ENCODE results near the gene CDH13. TPM values are rescaled to one million over a fixed set of nuclear protein-coding genes. Genes with fewer than 3 reads are reported as not detected.

CDH13 gene
- total RNA-seq, 1 donor from 2014 or later: 2.3 TPM

DNA sequence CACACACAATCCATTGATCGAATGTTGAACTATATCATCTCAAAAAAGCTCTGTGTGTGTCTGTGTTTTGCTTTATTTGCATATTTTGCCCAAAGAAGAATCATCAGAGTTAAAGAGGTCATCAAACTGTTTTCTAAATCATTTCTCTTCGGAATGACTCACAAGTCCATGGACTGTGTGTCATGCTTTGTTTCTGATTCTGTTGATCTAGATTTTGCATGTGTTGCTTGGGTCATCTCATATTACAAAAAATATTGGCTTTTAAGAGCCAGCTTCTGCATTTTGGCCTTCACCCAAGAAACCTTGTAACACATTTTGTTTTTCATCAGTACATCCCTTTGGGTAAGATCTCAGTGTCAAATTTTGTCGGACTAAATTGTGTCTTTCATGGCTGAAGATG, 709.8 kb downstream of the CDH13 start:
- DNase-seq (ENCODE audit: low spot score): no peak
- Mint-ChIP-seq H3K27ac (ENCODE audit: unreplicated experiment) (no peak overlapping the region), H3K27me3 (ENCODE audit: unreplicated experiment) (no peaks in the 10 kb centered on the region), H3K4me1 (ENCODE audit: unreplicated experiment) (peaks cover 16% of the 10 kb centered on the region), H3K9me3 (ENCODE audit: unreplicated experiment) (no peaks in the 10 kb centered on the region), H3K36me3 (ENCODE audit: low read depth, unreplicated experiment) (no peaks in the 10 kb centered on the region), H3K4me3 (ENCODE audit: unreplicated experiment) (no peak overlapping the region)
- TF ChIP-seq, protein P1, sequence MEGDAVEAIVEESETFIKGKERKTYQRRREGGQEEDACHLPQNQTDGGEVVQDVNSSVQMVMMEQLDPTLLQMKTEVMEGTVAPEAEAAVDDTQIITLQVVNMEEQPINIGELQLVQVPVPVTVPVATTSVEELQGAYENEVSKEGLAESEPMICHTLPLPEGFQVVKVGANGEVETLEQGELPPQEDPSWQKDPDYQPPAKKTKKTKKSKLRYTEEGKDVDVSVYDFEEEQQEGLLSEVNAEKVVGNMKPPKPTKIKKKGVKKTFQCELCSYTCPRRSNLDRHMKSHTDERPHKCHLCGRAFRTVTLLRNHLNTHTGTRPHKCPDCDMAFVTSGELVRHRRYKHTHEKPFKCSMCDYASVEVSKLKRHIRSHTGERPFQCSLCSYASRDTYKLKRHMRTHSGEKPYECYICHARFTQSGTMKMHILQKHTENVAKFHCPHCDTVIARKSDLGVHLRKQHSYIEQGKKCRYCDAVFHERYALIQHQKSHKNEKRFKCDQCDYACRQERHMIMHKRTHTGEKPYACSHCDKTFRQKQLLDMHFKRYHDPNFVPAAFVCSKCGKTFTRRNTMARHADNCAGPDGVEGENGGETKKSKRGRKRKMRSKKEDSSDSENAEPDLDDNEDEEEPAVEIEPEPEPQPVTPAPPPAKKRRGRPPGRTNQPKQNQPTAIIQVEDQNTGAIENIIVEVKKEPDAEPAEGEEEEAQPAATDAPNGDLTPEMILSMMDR (IDR thresholded peaks at IDR 0.05; ENCODE audit: unreplicated experiment): no peak

DNA sequence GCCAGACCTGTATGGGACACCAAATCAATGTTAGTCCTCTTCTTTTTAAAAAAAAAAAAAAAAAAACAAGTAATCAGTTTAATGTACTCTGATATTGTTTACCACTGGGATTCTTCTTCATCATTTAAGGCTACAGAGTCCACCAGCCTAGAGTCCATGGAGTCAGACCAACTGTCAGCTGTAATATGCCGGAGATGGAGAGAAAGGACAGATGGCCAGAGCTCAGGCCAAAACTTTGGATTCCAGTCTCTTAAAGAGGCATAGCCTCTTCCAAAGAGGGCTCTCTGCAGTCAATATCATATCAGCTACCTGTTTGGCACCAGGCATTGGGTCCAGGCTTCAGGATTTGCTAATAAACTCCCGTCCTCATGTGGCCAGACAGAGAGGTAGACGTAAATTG, 711.4 kb downstream of the CDH13 start:
- Mint-ChIP-seq H3K4me1 (ENCODE audit: unreplicated experiment) (peaks cover 16% of the 10 kb centered on the region), H3K27me3 (ENCODE audit: unreplicated experiment) (peaks cover 2% of the 10 kb centered on the region), H3K36me3 (ENCODE audit: low read depth, unreplicated experiment) (no peaks in the 10 kb centered on the region), H3K27ac (ENCODE audit: unreplicated experiment) (no peak overlapping the region), H3K4me3 (ENCODE audit: unreplicated experiment) (no peak overlapping the region), H3K9me3 (ENCODE audit: unreplicated experiment) (no peaks in the 10 kb centered on the region)
- no peak for DNase-seq (ENCODE audit: low spot score)
- TF ChIP-seq, protein P1 (IDR thresholded peaks at IDR 0.05; ENCODE audit: unreplicated experiment): no peak

DNA sequence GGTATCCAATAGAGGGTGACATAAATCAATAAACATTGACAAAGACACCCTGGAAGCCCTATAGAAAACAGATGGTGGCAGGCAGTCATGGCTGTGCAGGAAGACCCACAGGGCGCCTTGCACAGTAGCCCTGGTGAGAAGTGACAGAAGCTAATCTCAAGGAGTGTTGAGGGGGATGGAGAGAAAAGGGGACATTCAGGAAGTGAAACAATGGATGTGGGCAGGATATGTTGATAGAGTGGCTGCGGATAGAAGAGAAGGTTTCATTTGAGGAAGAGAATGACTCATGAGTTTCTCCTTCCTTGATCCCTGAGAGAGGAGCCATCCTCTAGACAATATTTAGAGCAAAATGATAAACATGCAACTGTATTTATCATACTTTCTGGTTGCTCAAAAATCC, 712.2 kb downstream of the CDH13 start:
- TF ChIP-seq, protein P1 (IDR thresholded peaks at IDR 0.05; ENCODE audit: unreplicated experiment): no peak
- Mint-ChIP-seq H3K4me3 (ENCODE audit: unreplicated experiment) (no peak overlapping the region), H3K9me3 (ENCODE audit: unreplicated experiment) (no peaks in the 10 kb centered on the region), H3K4me1 (ENCODE audit: unreplicated experiment) (peaks cover 16% of the 10 kb centered on the region), H3K27me3 (ENCODE audit: unreplicated experiment) (peaks cover 2% of the 10 kb centered on the region), H3K27ac (ENCODE audit: unreplicated experiment) (no peak overlapping the region), H3K36me3 (ENCODE audit: low read depth, unreplicated experiment) (no peaks in the 10 kb centered on the region)
- no peak for DNase-seq (ENCODE audit: low spot score)

DNA sequence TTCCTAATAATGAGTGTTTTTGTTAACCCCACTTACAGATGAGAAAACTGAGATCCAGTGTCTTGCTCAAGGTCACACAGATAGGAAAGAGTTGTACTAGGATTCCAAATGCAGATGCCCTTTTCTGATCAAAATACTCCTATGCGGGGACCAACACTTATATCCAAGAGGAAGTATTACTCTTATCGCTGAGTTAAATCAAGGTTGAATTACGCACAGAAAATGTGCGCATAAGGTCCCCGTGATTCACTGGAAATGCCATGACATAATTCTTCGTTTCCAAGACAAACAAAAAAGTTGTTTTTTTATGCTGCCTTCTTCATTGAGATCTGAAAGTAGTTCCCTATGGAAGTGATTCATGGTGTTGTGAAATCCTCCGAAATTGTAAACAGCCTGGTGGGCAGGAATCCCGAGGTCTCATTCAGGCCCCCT, 717.2 kb downstream of the CDH13 start:
- TF ChIP-seq, protein P1 (IDR thresholded peaks at IDR 0.05; ENCODE audit: unreplicated experiment): no peak
- no peak overlapping the region for H3K4me3 Mint-ChIP-seq (ENCODE audit: unreplicated experiment)
- no peak for DNase-seq (ENCODE audit: low spot score)

DNA sequence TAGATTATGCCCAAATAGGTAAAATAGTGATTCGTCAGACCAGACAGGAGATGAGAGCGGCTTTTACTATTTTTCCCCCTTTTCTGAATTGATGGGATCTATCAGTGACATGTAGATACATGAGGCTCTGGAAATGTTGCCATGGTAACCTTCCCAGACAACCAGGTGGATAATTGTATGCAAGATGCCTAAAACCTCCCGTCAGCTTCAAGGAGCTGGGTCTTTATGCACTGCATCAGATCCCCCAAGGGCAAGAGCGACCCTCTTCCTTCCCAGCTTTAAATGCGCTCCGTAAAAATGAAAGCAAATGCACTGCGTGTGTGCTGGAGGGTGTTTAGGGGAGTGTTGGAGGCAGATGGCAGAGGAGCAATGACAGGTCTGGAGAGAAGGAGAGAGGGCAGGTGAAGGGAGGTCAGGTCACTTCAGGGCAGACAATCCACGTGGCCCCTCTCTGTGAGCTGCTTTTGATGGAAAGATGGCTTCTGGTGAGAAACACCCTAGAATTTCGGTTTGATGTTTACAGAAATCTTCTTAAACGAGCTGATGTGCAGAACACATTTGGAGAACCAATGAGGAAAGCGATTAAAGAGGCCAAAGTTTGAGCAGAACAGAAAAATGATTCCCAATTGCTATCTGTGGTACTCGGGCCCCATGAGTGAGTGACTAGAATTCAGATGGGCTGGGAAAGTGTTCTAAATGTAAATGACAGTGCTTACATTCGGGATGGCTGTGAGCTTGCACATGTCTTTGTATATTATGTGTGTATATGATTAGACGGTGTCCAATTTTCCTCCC, 719.3 kb downstream of the CDH13 start:
- Mint-ChIP-seq H3K36me3 (ENCODE audit: low read depth, unreplicated experiment) (no peaks in the 10 kb centered on the region), H3K4me1 (ENCODE audit: unreplicated experiment) (no peaks in the 10 kb centered on the region), H3K9me3 (ENCODE audit: unreplicated experiment) (no peaks in the 10 kb centered on the region), H3K27me3 (ENCODE audit: unreplicated experiment) (peaks cover 5% of the 10 kb centered on the region), H3K4me3 (ENCODE audit: unreplicated experiment) (no peak overlapping the region), H3K27ac (ENCODE audit: unreplicated experiment) (no peak overlapping the region)
- no peak for DNase-seq (ENCODE audit: low spot score)
- TF ChIP-seq, protein P1 (IDR thresholded peaks at IDR 0.05; ENCODE audit: unreplicated experiment): no peak

More for the DNA sequence above, 717.2 kb downstream of the CDH13 start:
- Mint-ChIP-seq H3K4me1 (ENCODE audit: unreplicated experiment) (peaks cover 9% of the 10 kb centered on the region), H3K27ac (ENCODE audit: unreplicated experiment) (no peak overlapping the region), H3K9me3 (ENCODE audit: unreplicated experiment) (no peaks in the 10 kb centered on the region), H3K27me3 (ENCODE audit: unreplicated experiment) (peaks cover 5% of the 10 kb centered on the region), H3K36me3 (ENCODE audit: low read depth, unreplicated experiment) (no peaks in the 10 kb centered on the region)

All from endothelial cell (in vitro differentiated cells).